ENCODE results near the gene PPP1R13B.
A peak's percentile ranks its signal among the peaks of the same experiment; 100 is the strongest.

The PPP1R13B gene

GRCh38 chr14:103733651-103734050 is 113.7 kb downstream of the PPP1R13B start:
- H3K36me3 Mint-ChIP-seq = peaks cover 53% of the 10 kb centered on the region

GRCh38 chr14:103732868-103733620 is 114.3 kb downstream of the PPP1R13B start:
- no peak for ATAC-seq
- no peaks in the 10 kb centered on the region for H3K9me3 Mint-ChIP-seq
- H3K36me3 Mint-ChIP-seq = peaks cover 52% of the 10 kb centered on the region
- DNase-seq (ENCODE audit: low spot score in 2 of 2) = no peak
- no peak overlapping the region for H3K4me3 Mint-ChIP-seq
- no peaks in the 10 kb centered on the region for H3K4me1 Mint-ChIP-seq
- peak overlapping the region; percentile 46 for H3K27ac Mint-ChIP-seq

More at GRCh38 chr14:103733651-103734050, 113.7 kb downstream of the PPP1R13B start:
- no peak for DNase-seq (ENCODE audit: low spot score in 2 of 2)
- Mint-ChIP-seq H3K27ac (no peak overlapping the region), H3K4me1 (no peaks in the 10 kb centered on the region), H3K9me3 (no peaks in the 10 kb centered on the region), H3K4me3 (no peak overlapping the region)
- ATAC-seq = no peak

- no peak overlapping the region for H3K4me3 Mint-ChIP-seq
- DNase-seq (ENCODE audit: low spot score in 2 of 2) = no peak
- H3K9me3 Mint-ChIP-seq = no peaks in the 10 kb centered on the region
- peaks cover 45% of the 10 kb centered on the region for H3K36me3 Mint-ChIP-seq
- peak; percentile 5 for ATAC-seq
- H3K4me1 Mint-ChIP-seq = no peaks in the 10 kb centered on the region
- peak overlapping the region; percentile 46 for H3K27ac Mint-ChIP-seq
Measured at GRCh38 chr14:103731916-103732867, 115.2 kb downstream of the PPP1R13B start.

- peaks cover 45% of the 10 kb centered on the region for H3K36me3 Mint-ChIP-seq
- H3K4me1 Mint-ChIP-seq = no peaks in the 10 kb centered on the region
- H3K9me3 Mint-ChIP-seq = no peaks in the 10 kb centered on the region
- H3K27ac Mint-ChIP-seq = no peak overlapping the region
- no peak for ATAC-seq
- no peak overlapping the region for H3K4me3 Mint-ChIP-seq
- no peak for DNase-seq (ENCODE audit: low spot score in 2 of 2)
Measured at GRCh38 chr14:103731481-103731880, 115.9 kb downstream of the PPP1R13B start.

GRCh38 chr14:103730490-103731035 is 116.8 kb downstream of the PPP1R13B start:
- H3K36me3 Mint-ChIP-seq = peaks cover 45% of the 10 kb centered on the region
- H3K27ac Mint-ChIP-seq = peak overlapping the region; percentile 50
- no peak for DNase-seq (ENCODE audit: low spot score in 2 of 2)
- no peaks in the 10 kb centered on the region for H3K4me1 Mint-ChIP-seq
- no peaks in the 10 kb centered on the region for H3K9me3 Mint-ChIP-seq
- peak; percentile 3 for ATAC-seq
- no peak overlapping the region for H3K4me3 Mint-ChIP-seq

GRCh38 chr14:103729496-103730448 is 117.6 kb downstream of the PPP1R13B start:
- Mint-ChIP-seq H3K4me1 (no peaks in the 10 kb centered on the region), H3K4me3 (no peak overlapping the region), H3K27ac (peak overlapping the region; percentile 50), H3K36me3 (peaks cover 42% of the 10 kb centered on the region), H3K9me3 (no peaks in the 10 kb centered on the region)
- peak; percentile 11 for ATAC-seq
- DNase-seq (ENCODE audit: low spot score in 2 of 2) = no peak

- no peak for DNase-seq (ENCODE audit: low spot score in 2 of 2)
- no peak for ATAC-seq
- H3K9me3 Mint-ChIP-seq = no peaks in the 10 kb centered on the region
- H3K4me3 Mint-ChIP-seq = no peak overlapping the region
- no peak overlapping the region for H3K27ac Mint-ChIP-seq
- H3K4me1 Mint-ChIP-seq = no peaks in the 10 kb centered on the region
- peaks cover 34% of the 10 kb centered on the region for H3K36me3 Mint-ChIP-seq
Measured at GRCh38 chr14:103728721-103729120, 118.7 kb downstream of the PPP1R13B start.

GRCh38 chr14:103728141-103728540 is 119.2 kb downstream of the PPP1R13B start:
- Mint-ChIP-seq H3K27ac (no peak overlapping the region), H3K9me3 (no peaks in the 10 kb centered on the region), H3K4me1 (no peaks in the 10 kb centered on the region), H3K4me3 (no peak overlapping the region), H3K36me3 (peaks cover 32% of the 10 kb centered on the region)
- DNase-seq (ENCODE audit: low spot score in 2 of 2) (no peak), ATAC-seq (no peak)

- Mint-ChIP-seq H3K9me3 (no peaks in the 10 kb centered on the region), H3K36me3 (peaks cover 29% of the 10 kb centered on the region), H3K27ac (no peak overlapping the region), H3K4me3 (no peak overlapping the region), H3K4me1 (no peaks in the 10 kb centered on the region)
- ATAC-seq (no peak), DNase-seq (ENCODE audit: low spot score in 2 of 2) (no peak)
Measured at GRCh38 chr14:103727313-103727980, 119.9 kb downstream of the PPP1R13B start.

- no peaks in the 10 kb centered on the region for H3K9me3 Mint-ChIP-seq
- H3K4me3 Mint-ChIP-seq = no peak overlapping the region
- DNase-seq (ENCODE audit: low spot score in 2 of 2) (no peak), ATAC-seq (no peak)
- peaks cover 5% of the 10 kb centered on the region for H3K4me1 Mint-ChIP-seq
- peaks cover 29% of the 10 kb centered on the region for H3K36me3 Mint-ChIP-seq
- no peak overlapping the region for H3K27ac Mint-ChIP-seq
Measured at GRCh38 chr14:103726474-103726873, 120.9 kb downstream of the PPP1R13B start.

GRCh38 chr14:103725739-103726395 is 121.5 kb downstream of the PPP1R13B start:
- DNase-seq (ENCODE audit: low spot score in 2 of 2) (no peak), ATAC-seq (no peak)
- Mint-ChIP-seq H3K4me3 (no peak overlapping the region), H3K4me1 (peaks cover 10% of the 10 kb centered on the region), H3K27ac (no peak overlapping the region), H3K36me3 (peaks cover 28% of the 10 kb centered on the region), H3K9me3 (no peaks in the 10 kb centered on the region)

GRCh38 chr14:103725001-103725682 is 122.2 kb downstream of the PPP1R13B start:
- Mint-ChIP-seq H3K9me3 (no peaks in the 10 kb centered on the region), H3K36me3 (peaks cover 20% of the 10 kb centered on the region), H3K27ac (no peak overlapping the region), H3K4me3 (no peak overlapping the region), H3K4me1 (peaks cover 15% of the 10 kb centered on the region)
- ATAC-seq (no peak), DNase-seq (ENCODE audit: low spot score in 2 of 2) (no peak)

GRCh38 chr14:103724116-103724515 is 123.3 kb downstream of the PPP1R13B start:
- no peak overlapping the region for H3K4me3 Mint-ChIP-seq
- no peaks in the 10 kb centered on the region for H3K9me3 Mint-ChIP-seq
- no peak overlapping the region for H3K27ac Mint-ChIP-seq
- ATAC-seq (no peak), DNase-seq (ENCODE audit: low spot score in 2 of 2) (no peak)
- peaks cover 25% of the 10 kb centered on the region for H3K4me1 Mint-ChIP-seq
- H3K36me3 Mint-ChIP-seq = peaks cover 10% of the 10 kb centered on the region
